ENCODE results near the gene PNMA8A. TPM values are rescaled to one million over a fixed set of nuclear protein-coding genes. Genes with fewer than 3 reads are reported as not detected.
"Not testable (repeated sequence)": the region's sequence is repeated elsewhere in the genome, so short reads cannot be mapped to it uniquely, and the experiment has no call there.

PNMA8A gene
- total RNA-seq, 1 donor = 7.3 TPM

- not testable (repeated sequence) for DNase-seq (ENCODE audit: low read depth in 2 of 3, low spot score in 2 of 3)
These were observed 37.9 kb downstream of the PNMA8A start for GRCh38 chr19:46433470-46433869.

- peak in 1 of 3 donors; percentile 35 for DNase-seq (ENCODE audit: low read depth in 2 of 3, low spot score in 2 of 3)
These were observed 39.5 kb downstream of the PNMA8A start for GRCh38 chr19:46431824-46432223.

GRCh38 chr19:46429999-46430398 lies 41.4 kb downstream of the PNMA8A start:
- DNase-seq (ENCODE audit: low read depth in 2 of 3, low spot score in 2 of 3) = no peak

- DNase-seq (ENCODE audit: low read depth in 2 of 3, low spot score in 2 of 3) = peak in 2 of 3 donors; percentile 77 to 87
These were observed 42.9 kb downstream of the PNMA8A start, which contains the start of gene PNMA8C for GRCh38 chr19:46428239-46429135. PNMA8C (minus strand) TSS chr19:46428936; CDS start chr19:46428359, 577 bp downstream.

GRCh38 chr19:46427518-46428045 lies 43.8 kb downstream of the PNMA8A start:
- no peak for DNase-seq (ENCODE audit: low read depth in 2 of 3, low spot score in 2 of 3)

GRCh38 chr19:46426506-46427162 lies 44.7 kb downstream of the PNMA8A start:
- DNase-seq (ENCODE audit: low read depth in 2 of 3, low spot score in 2 of 3) = peak in 2 of 3 donors; percentile 80 to 87

GRCh38 chr19:46426035-46426505 lies 45.3 kb downstream of the PNMA8A start:
- DNase-seq (ENCODE audit: low read depth in 2 of 3, low spot score in 2 of 3) = peak in 1 of 3 donors; percentile 56

GRCh38 chr19:46423188-46423587 lies 48.2 kb downstream of the PNMA8A start:
- DNase-seq (ENCODE audit: low read depth in 2 of 3, low spot score in 2 of 3) = no peak

- DNase-seq (ENCODE audit: low read depth in 2 of 3, low spot score in 2 of 3) = no peak
These were observed 49.0 kb downstream of the PNMA8A start for GRCh38 chr19:46422344-46422743.

- no peak for DNase-seq (ENCODE audit: low read depth in 2 of 3, low spot score in 2 of 3)
These were observed 51.3 kb downstream of the PNMA8A start for GRCh38 chr19:46420056-46420455.

Other genes starting within 250 kb of the PNMA8A start
- gene IGFL1, start 241.8 kb downstream of the PNMA8A start, total RNA-seq = not detected
- 0.27 TPM for gene HIF3A, start 174.5 kb downstream of the PNMA8A start, total RNA-seq
- 47.4 TPM for gene PPP5C, start 124.5 kb downstream of the PNMA8A start, total RNA-seq
- 2.4 TPM for gene CCDC8, start 58.0 kb downstream of the PNMA8A start, total RNA-seq
- 0.27 TPM for gene PNMA8C, start 42.6 kb downstream of the PNMA8A start, total RNA-seq
- 0.81 TPM for gene PNMA8B, start 24.3 kb upstream of the PNMA8A start, total RNA-seq
- 76.2 TPM for gene CALM3, start 129.8 kb upstream of the PNMA8A start, total RNA-seq
- gene PTGIR, start 153.5 kb upstream of the PNMA8A start, total RNA-seq = 4.3 TPM
- gene GNG8, start 164.6 kb upstream of the PNMA8A start, total RNA-seq = not detected
- under 0.01 TPM for gene DACT3, start 189.6 kb upstream of the PNMA8A start, total RNA-seq
- gene PRKD2, start 245.6 kb upstream of the PNMA8A start, total RNA-seq = 50.4 TPM

Measured in hematopoietic multipotent progenitor cell (in vitro differentiated cells).